ENCODE results near the gene ZHX3. TPM values are rescaled to one million over a fixed set of nuclear protein-coding genes. Genes with fewer than 3 reads are reported as not detected.
A peak's percentile ranks its signal among the peaks of the same experiment; 100 is the strongest.

Gene ZHX3
- total and polyA plus RNA-seq, 9 of the 15 experiments (the other 6 are each of a cell fraction or from before 2014, with no cell fraction given): 0.80 to 14.6 (median 4.9) TPM

GRCh38 chr20:41340327-41341055, 23.0 kb upstream of the ZHX3 start, which contains the start of gene LPIN3 (continued):
- no peak for TF ChIP-seq ZNF609 (CRISPR knock-in tag; IDR thresholded peaks at IDR 0.05; ENCODE audit: borderline replicate concordance)
- no peak for TF ChIP-seq ZBTB33 (CRISPR knock-in tag; IDR thresholded peaks at IDR 0.05)
- TF ChIP-seq RBM22 (IDR thresholded peaks at IDR 0.05; ENCODE audit: low read depth, low read length, poor library complexity, severe bottlenecking): no peak
- TF ChIP-seq PHTF2 (CRISPR knock-in tag; IDR thresholded peaks at IDR 0.05): no peak
- no peak for TF ChIP-seq POLR2AphosphoS2 (IDR thresholded peaks at IDR 0.05; ENCODE audit: low read length)
- TF ChIP-seq PHF8 (IDR thresholded peaks at IDR 0.05; ENCODE audit: borderline replicate concordance, low read length): peak; percentile 69
- TF ChIP-seq CREBBP (IDR thresholded peaks at IDR 0.05; ENCODE audit: low read depth, low read length): no peak
- TF ChIP-seq GABPB2 (CRISPR knock-in tag; conservative IDR thresholded peaks at IDR 0.05): no peak
- TF ChIP-seq TARDBP (IDR thresholded peaks at IDR 0.05): no peak
- no peak for TF ChIP-seq PPARD (CRISPR knock-in tag; IDR thresholded peaks at IDR 0.05)
- no peak for TF ChIP-seq SMARCC2 (IDR thresholded peaks at IDR 0.05; ENCODE audit: low read depth)
- no peak for TF ChIP-seq THRA (IDR thresholded peaks at IDR 0.05)
- no peak for TF ChIP-seq PHB (CRISPR knock-in tag; IDR thresholded peaks at IDR 0.05)
- TF ChIP-seq TRIM28 (IDR thresholded peaks at IDR 0.05): no peak
- no peak for TF ChIP-seq MCM5 (IDR thresholded peaks at IDR 0.05; ENCODE audit: low read depth)
- TF ChIP-seq KHSRP (IDR thresholded peaks at IDR 0.05): no peak
- TF ChIP-seq ELK1 (CRISPR knock-in tag; IDR thresholded peaks at IDR 0.05): no peak
- TF ChIP-seq IRF2 (CRISPR knock-in tag; IDR thresholded peaks at IDR 0.05): no peak
- TF ChIP-seq HDGF (IDR thresholded peaks at IDR 0.05): no peak
